ENCODE measurements around the gene CMBL.
"Not testable (repeated sequence)": the region's sequence is repeated elsewhere in the genome, so short reads cannot be mapped to it uniquely, and the experiment has no call there.

CMBL gene

GRCh38 chr5:10283927-10284635 is 23.6 kb downstream of the CMBL start:
- DNase-seq = peak; percentile 95

- no peak for DNase-seq
Observed at GRCh38 chr5:10279925-10280720, 27.6 kb downstream of the CMBL start.

- DNase-seq = no peak
Observed at GRCh38 chr5:10279328-10279727, 28.4 kb downstream of the CMBL start.

GRCh38 chr5:10278658-10279279 is 28.9 kb downstream of the CMBL start:
- DNase-seq = no peak

GRCh38 chr5:10277773-10278630 is 29.7 kb downstream of the CMBL start:
- DNase-seq = no peak

- peak; percentile 29 for DNase-seq
Observed at GRCh38 chr5:10276691-10277090, 31.0 kb downstream of the CMBL start.

- no peak for DNase-seq
Observed at GRCh38 chr5:10275991-10276390, 31.7 kb downstream of the CMBL start.

GRCh38 chr5:10275460-10275859 is 32.2 kb downstream of the CMBL start:
- no peak for DNase-seq

- DNase-seq = not testable (repeated sequence)
Observed at GRCh38 chr5:10272875-10273209, 34.9 kb downstream of the CMBL start.

- no peak for DNase-seq
Observed at GRCh38 chr5:10272053-10272874, 35.4 kb downstream of the CMBL start.

GRCh38 chr5:10268100-10268499 is 39.6 kb downstream of the CMBL start:
- no peak for DNase-seq

GRCh38 chr5:10266839-10267238 is 40.9 kb downstream of the CMBL start:
- DNase-seq = no peak

- DNase-seq = no peak
Observed at GRCh38 chr5:10266137-10266536, 41.6 kb downstream of the CMBL start.

- DNase-seq = no peak
Observed at GRCh38 chr5:10265245-10266109, 42.2 kb downstream of the CMBL start.

- DNase-seq = no peak
Observed at GRCh38 chr5:10264604-10265003, 43.1 kb downstream of the CMBL start.

- no peak for DNase-seq
Observed at GRCh38 chr5:10262995-10263394, 44.7 kb downstream of the CMBL start.

GRCh38 chr5:10262121-10262774 is 45.5 kb downstream of the CMBL start:
- DNase-seq = no peak

- DNase-seq = no peak
Observed at GRCh38 chr5:10261065-10261464, 46.6 kb downstream of the CMBL start.

- no peak for DNase-seq
Observed at GRCh38 chr5:10259899-10260298, 47.8 kb downstream of the CMBL start.

GRCh38 chr5:10257870-10258269 is 49.8 kb downstream of the CMBL start:
- no peak for DNase-seq

GRCh38 chr5:10254686-10255085 is 53.0 kb downstream of the CMBL start:
- DNase-seq = no peak

All from eye (tissue), 1 donor.